Thyroid gland (tissue), 4 donors: ENCODE data around the gene LMTK2. TPM values are rescaled to one million over a fixed set of nuclear protein-coding genes. Genes with fewer than 3 reads are reported as not detected.

Experiments used
- DNase-seq, 2 donors: peaks; one replicate each; pipeline ENCODE4 v3.0.0-alpha.2; 2019
- H3K27ac ChIP-seq, 3 donors: fragments of 200-600 bp; sonication (generic); 1 replicate in 2 of 3; 2 replicates in 1 of 3; pipeline ENCODE4 v1.5.1; 2016 to 2019; ENCODE audit warnings: mild to moderate bottlenecking in 1 of 3, moderate library complexity in 1 of 3
- H3K27me3 ChIP-seq: fragments of 200-600 bp; sonication (generic); one replicate; pipeline ENCODE4 v1.5.1; 2019
- H3K36me3 ChIP-seq, 2 donors: fragments of 200-600 bp; sonication (generic); one replicate each; pipeline ENCODE4 v1.5.1; 2016 to 2019
- H3K4me1 ChIP-seq, 2 donors: fragments of 200-600 bp; sonication (generic); one replicate each; pipeline ENCODE4 v1.5.1; 2017 to 2019
- H3K4me3 ChIP-seq, 3 donors: fragments of 200-600 bp; sonication (generic); replicated peaks in 1 of 3; 1 replicate in 2 of 3; 2 replicates in 1 of 3; pipeline ENCODE4 v1.5.1; 2016; ENCODE audit warnings: mild to moderate bottlenecking in 1 of 3
- H3K9me3 ChIP-seq: fragments of 200-600 bp; sonication (generic); one replicate; pipeline ENCODE4 v1.5.1; 2017
- POLR2A ChIP-seq, 2 donors: fragments of 450-650 bp; IDR thresholded peaks; one replicate each; pipeline ENCODE4 v1.6.1; 2017; ENCODE audit warnings: antibody characterized with exemption in 2 of 2, mild to moderate bottlenecking in 2 of 2, moderate library complexity in 1 of 2
- WGBS, 2 donors: methylation state at CpG; one replicate each; pipeline ENCODE4 v1.1.5; 2017; 5-methylcytosine and 5-hydroxymethylcytosine counted together
- intact Hi-C: fragments of 100-400 bp; cut with DNase I; formaldehyde crosslinking; loops from one replicate; pipeline ENCODE4 v1.15.1; 2023
- total RNA-seq, 4 donors: library from RNA; depleted of rRNA; stranded (reverse); fragments of >200 nt; gene quantifications; one replicate each; pipeline ENCODE4 v1.2.3, GENCODE V29; 2016
- TF ChIP-seq, protein P1 (sequence below), 6 experiments: fragments of 200-600 bp in 3 of 6; fragments of 450-650 bp in 3 of 6; sonication (generic) in 3 of 6; IDR thresholded peaks; one replicate each; pipeline ENCODE4 v1.5.1; 2016 to 2019; ENCODE audit warnings: antibody characterized with exemption in 6 of 6, mild to moderate bottlenecking in 2 of 6, inconsistent platforms in 1 of 6, moderate library complexity in 1 of 6

The LMTK2 gene
- total RNA-seq, 4 donors from 2014 or later: 22.0 to 36.5 (median 26.6) TPM

DNA sequence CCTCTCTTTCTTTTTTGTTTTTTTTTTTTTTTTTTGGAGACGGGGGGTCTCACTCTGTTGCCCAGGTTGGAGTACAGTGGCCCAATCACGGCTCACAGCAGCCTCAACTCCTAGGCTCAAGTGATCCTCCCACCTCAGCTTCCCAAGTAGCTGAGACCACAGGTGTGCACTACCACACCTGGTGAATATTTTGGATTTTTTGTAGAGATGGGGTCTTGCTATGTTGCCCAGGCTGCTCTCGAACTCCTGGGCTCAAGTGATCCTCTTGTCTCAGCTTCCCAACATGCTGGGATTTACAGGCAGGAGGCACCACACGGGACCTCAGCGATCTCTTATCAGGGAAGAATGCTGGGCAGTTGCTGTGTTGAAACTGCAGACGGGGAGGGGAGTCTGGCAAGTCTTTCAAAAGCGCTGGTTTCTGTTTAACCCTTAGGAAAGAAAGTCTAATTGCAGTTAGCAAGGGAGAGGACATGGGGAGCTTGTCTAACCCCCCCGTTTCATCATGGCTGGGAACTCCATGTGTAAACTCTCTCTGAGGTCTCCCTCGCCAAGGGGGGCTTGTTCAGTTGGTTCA lies 39.6 kb upstream of the LMTK2 start:
- Histone ChIP-seq H3K4me1 (no peaks in the 10 kb centered on the region), H3K9me3 (no peaks in the 10 kb centered on the region), H3K27ac (no peak overlapping the region), H3K27me3 (no peaks in the 10 kb centered on the region), H3K4me3 (no peak overlapping the region), H3K36me3 (no peaks in the 10 kb centered on the region)
- no peak for DNase-seq
- TF ChIP-seq, protein P1, sequence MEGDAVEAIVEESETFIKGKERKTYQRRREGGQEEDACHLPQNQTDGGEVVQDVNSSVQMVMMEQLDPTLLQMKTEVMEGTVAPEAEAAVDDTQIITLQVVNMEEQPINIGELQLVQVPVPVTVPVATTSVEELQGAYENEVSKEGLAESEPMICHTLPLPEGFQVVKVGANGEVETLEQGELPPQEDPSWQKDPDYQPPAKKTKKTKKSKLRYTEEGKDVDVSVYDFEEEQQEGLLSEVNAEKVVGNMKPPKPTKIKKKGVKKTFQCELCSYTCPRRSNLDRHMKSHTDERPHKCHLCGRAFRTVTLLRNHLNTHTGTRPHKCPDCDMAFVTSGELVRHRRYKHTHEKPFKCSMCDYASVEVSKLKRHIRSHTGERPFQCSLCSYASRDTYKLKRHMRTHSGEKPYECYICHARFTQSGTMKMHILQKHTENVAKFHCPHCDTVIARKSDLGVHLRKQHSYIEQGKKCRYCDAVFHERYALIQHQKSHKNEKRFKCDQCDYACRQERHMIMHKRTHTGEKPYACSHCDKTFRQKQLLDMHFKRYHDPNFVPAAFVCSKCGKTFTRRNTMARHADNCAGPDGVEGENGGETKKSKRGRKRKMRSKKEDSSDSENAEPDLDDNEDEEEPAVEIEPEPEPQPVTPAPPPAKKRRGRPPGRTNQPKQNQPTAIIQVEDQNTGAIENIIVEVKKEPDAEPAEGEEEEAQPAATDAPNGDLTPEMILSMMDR (IDR thresholded peaks at IDR 0.05): no peak
- TF ChIP-seq POLR2A (IDR thresholded peaks at IDR 0.05): no peak
- 46 to 54% methylated on average over 9 of the region's 9 CpGs for WGBS, 2 donors
- intact Hi-C loops: no loop called here

DNA sequence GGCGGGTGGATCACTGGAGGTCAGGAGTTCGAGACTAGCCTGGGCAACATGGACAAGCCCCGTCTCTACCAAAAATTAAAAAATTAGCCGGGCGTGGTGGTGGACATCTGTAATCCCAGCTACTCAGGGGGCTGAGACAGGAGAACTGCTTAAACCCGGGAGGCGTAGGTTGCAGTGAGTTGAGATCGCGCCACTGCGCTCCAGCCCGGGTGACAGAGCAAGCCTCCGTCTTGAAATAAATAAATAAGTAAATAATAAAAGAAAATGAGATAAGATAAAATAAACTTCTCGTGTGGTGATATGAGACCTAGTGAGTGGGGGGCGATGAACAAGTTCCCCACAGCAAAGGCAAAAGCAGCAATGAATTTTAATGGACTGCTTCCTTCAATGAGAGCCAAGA lies 33.6 kb upstream of the LMTK2 start:
- intact Hi-C loops: no loop called here
- H3K27me3 ChIP-seq: no peaks in the 10 kb centered on the region
- DNase-seq: no peak
- H3K4me1 ChIP-seq: no peaks in the 10 kb centered on the region
- H3K27ac ChIP-seq: no peak overlapping the region
- TF ChIP-seq POLR2A (IDR thresholded peaks at IDR 0.05): no peak
- TF ChIP-seq, protein P1 (IDR thresholded peaks at IDR 0.05): no peak
- no peaks in the 10 kb centered on the region for H3K9me3 ChIP-seq
- 93 to 96% methylated on average over 14 of the region's 14 CpGs for WGBS, 2 donors
- H3K4me3 ChIP-seq: no peak overlapping the region
- no peaks in the 10 kb centered on the region for H3K36me3 ChIP-seq

DNA sequence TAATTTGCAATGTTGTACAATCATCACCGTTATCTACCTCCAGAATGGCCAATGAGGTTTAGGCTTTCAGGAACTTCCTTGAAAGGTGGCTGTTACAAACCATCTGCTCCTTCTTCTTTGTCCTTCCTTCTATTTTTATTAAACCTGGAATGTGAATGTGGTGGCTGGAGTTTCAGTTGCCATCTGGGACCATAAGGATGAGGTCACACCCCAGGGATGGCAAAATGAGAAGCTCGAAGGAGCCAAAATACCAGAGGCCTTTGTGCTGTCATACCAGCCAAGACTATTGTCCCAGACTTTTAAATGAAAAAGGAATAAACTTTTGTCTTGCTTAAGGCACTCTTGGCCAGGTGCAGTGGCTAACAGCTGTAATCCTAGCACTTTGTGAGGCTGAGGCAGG lies 30.9 kb upstream of the LMTK2 start:
- no peaks in the 10 kb centered on the region for H3K36me3 ChIP-seq
- WGBS, 2 donors: 87 to 91% methylated on average over 2 of the region's 2 CpGs
- DNase-seq: no peak
- H3K27ac ChIP-seq: no peak overlapping the region
- no peaks in the 10 kb centered on the region for H3K9me3 ChIP-seq
- no peaks in the 10 kb centered on the region for H3K27me3 ChIP-seq
- intact Hi-C loops: no loop called here
- TF ChIP-seq, protein P1 (IDR thresholded peaks at IDR 0.05): no peak
- no peak for TF ChIP-seq POLR2A (IDR thresholded peaks at IDR 0.05)
- H3K4me3 ChIP-seq: no peak overlapping the region
- H3K4me1 ChIP-seq: no peaks in the 10 kb centered on the region

DNA sequence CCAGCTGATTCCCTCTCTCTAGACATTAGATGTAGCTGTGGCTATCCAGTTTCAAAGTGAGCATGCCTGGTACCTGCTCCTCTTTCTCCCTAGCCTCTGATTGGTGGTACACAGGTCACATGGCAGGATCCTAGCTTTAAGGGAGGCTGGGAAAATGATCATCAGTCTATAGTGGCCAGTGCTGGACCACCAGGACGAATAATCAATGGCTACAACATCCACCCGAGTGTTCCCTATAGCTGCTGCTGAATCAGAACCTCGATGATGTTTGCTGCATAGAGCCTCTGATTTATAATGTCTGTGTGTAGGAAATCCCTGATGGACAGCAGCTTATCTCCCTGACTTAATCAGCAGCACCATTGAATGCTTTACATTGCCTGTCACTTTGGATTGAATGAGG lies 28.9 kb upstream of the LMTK2 start:
- 82 to 86% methylated on average over 2 to 3 of the region's 3 CpGs for WGBS, 2 donors
- no peaks in the 10 kb centered on the region for H3K9me3 ChIP-seq
- no peak overlapping the region for H3K4me3 ChIP-seq
- no peaks in the 10 kb centered on the region for H3K36me3 ChIP-seq
- H3K27ac ChIP-seq: no peak overlapping the region
- no peak for DNase-seq
- intact Hi-C loops: no loop called here
- no peaks in the 10 kb centered on the region for H3K4me1 ChIP-seq
- no peak for TF ChIP-seq POLR2A (IDR thresholded peaks at IDR 0.05)
- TF ChIP-seq, protein P1 (IDR thresholded peaks at IDR 0.05): no peak
- no peaks in the 10 kb centered on the region for H3K27me3 ChIP-seq

DNA sequence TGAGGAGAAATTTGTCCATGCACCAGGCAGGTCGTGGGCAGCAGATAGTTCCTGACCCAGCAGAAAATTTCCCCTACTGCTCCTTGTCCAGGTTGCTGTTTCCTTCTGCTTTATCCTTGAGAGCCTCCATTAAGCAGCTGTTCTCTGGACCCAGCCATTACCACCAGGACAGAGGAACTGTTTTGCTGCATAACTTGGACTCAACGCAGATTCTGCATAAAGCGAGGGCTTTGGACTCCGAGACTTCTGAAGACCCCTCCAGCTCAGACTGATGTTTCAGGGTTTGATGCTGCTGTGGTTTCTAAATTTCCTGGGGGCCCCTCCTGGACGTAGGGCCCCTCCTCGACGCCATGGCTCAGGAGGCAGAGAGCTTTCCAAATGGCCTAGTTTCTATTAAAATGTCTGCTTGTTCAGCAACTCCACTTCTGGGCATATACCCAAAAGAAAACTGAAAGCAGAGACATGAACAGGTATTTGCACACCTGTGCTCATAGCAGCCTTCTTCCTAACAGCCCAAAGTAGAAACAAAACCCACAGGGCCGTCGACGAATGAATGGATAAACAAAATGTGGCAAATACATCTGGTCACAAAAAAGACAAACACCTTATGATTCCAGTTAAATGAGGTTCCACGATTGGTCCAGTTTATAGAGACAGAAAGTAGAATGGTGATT lies 28.3 kb upstream of the LMTK2 start:
- Histone ChIP-seq H3K27me3 (no peaks in the 10 kb centered on the region), H3K4me3 (no peak overlapping the region), H3K27ac (peak overlapping the region in 1 of 3 donors; percentile 65), H3K36me3 (no peaks in the 10 kb centered on the region), H3K4me1 (no peaks in the 10 kb centered on the region), H3K9me3 (no peaks in the 10 kb centered on the region)
- TF ChIP-seq POLR2A (IDR thresholded peaks at IDR 0.05): no peak
- TF ChIP-seq, protein P1 (IDR thresholded peaks at IDR 0.05): no peak
- 58 to 67% methylated on average over 11 of the region's 11 CpGs for WGBS, 2 donors
- peak in 1 of 2 donors; percentile 8 for DNase-seq
- intact Hi-C loops: no loop called here
